Measurements from ENCODE around the gene RHCG.
A peak's percentile ranks its signal among the peaks of the same experiment; 100 is the strongest.

GRCh38 chr15:89442671-89443307, 53.6 kb downstream of the RHCG start:
- TF ChIP-seq CTCF (IDR thresholded peaks at IDR 0.05; ENCODE audit: low read length) = peak; percentile 92
- no peak for TF ChIP-seq EZH2 (IDR thresholded peaks at IDR 0.05; ENCODE audit: borderline replicate concordance, low read length)

Measured in OCI-LY1 (cell line).